Smooth muscle cell (in vitro differentiated cells): ENCODE data around the gene STRBP. TPM values are rescaled to one million over a fixed set of nuclear protein-coding genes. Genes with fewer than 3 reads are reported as not detected.

Experiments
- DNase-seq: peaks from one replicate; lab custom pipeline; 2025; ENCODE audit not compliant: unreplicated experiment; lab: John Stamatoyannopoulos, UW
- H2AFZ ChIP-seq: fragments of 200-600 bp; sonication (generic); 2 replicates; pipeline ENCODE4 v1.6.0; 2016; ENCODE audit warnings: antibody characterized with exemption, low read depth, mild to moderate bottlenecking
- H3F3A ChIP-seq: fragments of 200-600 bp; sonication (generic); 2 replicates; pipeline ENCODE4 v1.6.0; 2017; ENCODE audit warnings: antibody characterized with exemption, low read depth
- H3K27ac ChIP-seq: fragments of 200-600 bp; sonication (generic); 2 replicates; pipeline ENCODE4 v1.5.1; 2016; ENCODE audit warnings: low read depth, mild to moderate bottlenecking
- H3K27me3 ChIP-seq: fragments of 200-600 bp; sonication (generic); 2 replicates; pipeline ENCODE4 v1.6.1; 2016; ENCODE audit warnings: low read depth, mild to moderate bottlenecking
- H3K36me3 ChIP-seq: fragments of 200-600 bp; sonication (generic); 2 replicates; pipeline ENCODE4 v1.5.1; 2016; ENCODE audit warnings: low read depth
- H3K4me1 ChIP-seq: fragments of 200-600 bp; sonication (generic); 2 replicates; pipeline ENCODE4 v1.5.1; 2016; ENCODE audit warnings: low read depth
- H3K4me2 ChIP-seq: fragments of 200-600 bp; sonication (generic); 2 replicates; pipeline ENCODE4 v1.6.0; 2016; ENCODE audit warnings: mild to moderate bottlenecking
- H3K4me3 ChIP-seq: fragments of 200-600 bp; sonication (generic); 2 replicates; pipeline ENCODE4 v1.5.1; 2016; ENCODE audit warnings: mild to moderate bottlenecking
- H3K79me2 ChIP-seq: fragments of 200-600 bp; sonication (generic); 2 replicates; pipeline ENCODE4 v1.6.0; 2016; ENCODE audit warnings: low read depth, mild to moderate bottlenecking
- H3K9ac ChIP-seq: fragments of 200-600 bp; sonication (generic); 2 replicates; pipeline ENCODE4 v1.6.0; 2016; ENCODE audit warnings: low read depth
- H3K9me3 ChIP-seq: fragments of 200-600 bp; sonication (generic); replicated peaks from 2 replicates; pipeline ENCODE4 v1.5.1; 2016; ENCODE audit warnings: low read depth
- H4K20me1 ChIP-seq: fragments of 200-600 bp; sonication (generic); 2 replicates; pipeline ENCODE4 v1.6.0; 2016; ENCODE audit warnings: low read depth
- CTCF ChIP-seq: fragments of 200-600 bp; sonication (generic); IDR thresholded peaks from 2 replicates; pipeline ENCODE4 v1.5.1; 2017; ENCODE audit warnings: borderline replicate concordance, mild to moderate bottlenecking, antibody characterized with exemption; ENCODE audit not compliant: insufficient read depth, poor library complexity, severe bottlenecking
- WGBS: methylation state at CpG from one replicate; pipeline ENCODE4 v1.1.7; 2016; ENCODE audit warnings: low lambda C conversion rate; 5-methylcytosine and 5-hydroxymethylcytosine counted together
- polyA plus RNA-seq: library from polyadenylated mRNA; unstranded; fragments of >200 nt; fragmentation: Nextera tagmentation; extraction: Ambion mirVana; gene quantifications from 2 replicates; pipeline ENCODE4 v1.2.1, GENCODE V29; 2016
- total RNA-seq: library from RNA; depleted of rRNA; stranded (reverse); fragments of >200 nt; gene quantifications from 2 replicates; pipeline ENCODE4 v1.2.3, GENCODE V29; 2014

Gene STRBP
- total and polyA plus RNA-seq, 2 experiments from 2014 or later: 6.6 to 11.9 TPM

GRCh38 chr9:123228967-123229366, 39.4 kb downstream of the STRBP start:
- H3K9ac ChIP-seq: no peak overlapping the region
- H3K4me1 ChIP-seq: no peaks in the 10 kb centered on the region
- no peaks in the 10 kb centered on the region for H3K36me3 ChIP-seq
- no peaks in the 10 kb centered on the region for H3K79me2 ChIP-seq
- no peak for DNase-seq
- H3K27me3 ChIP-seq: no peaks in the 10 kb centered on the region
- H3K9me3 ChIP-seq: no peaks in the 10 kb centered on the region
- no peak overlapping the region for H2AFZ ChIP-seq
- no peak overlapping the region for H3K27ac ChIP-seq
- H3F3A ChIP-seq: no peaks in the 10 kb centered on the region
- no peak overlapping the region for H3K4me2 ChIP-seq
- TF ChIP-seq CTCF: no peak
- H4K20me1 ChIP-seq: no peaks in the 10 kb centered on the region
- H3K4me3 ChIP-seq: no peak overlapping the region
- 92% methylated on average over 4 of the region's 4 CpGs for WGBS

- H3K27ac ChIP-seq: no peak overlapping the region
- H3K79me2 ChIP-seq: no peaks in the 10 kb centered on the region
- no peak overlapping the region for H2AFZ ChIP-seq
- no peaks in the 10 kb centered on the region for H3F3A ChIP-seq
- WGBS: 83% methylated on average over 4 of the region's 4 CpGs
- H3K4me3 ChIP-seq: no peak overlapping the region
- no peaks in the 10 kb centered on the region for H3K36me3 ChIP-seq
- no peaks in the 10 kb centered on the region for H3K4me1 ChIP-seq
- no peak for DNase-seq
- no peaks in the 10 kb centered on the region for H4K20me1 ChIP-seq
- H3K27me3 ChIP-seq: no peaks in the 10 kb centered on the region
- no peak for TF ChIP-seq CTCF
- H3K9me3 ChIP-seq: no peaks in the 10 kb centered on the region
- H3K9ac ChIP-seq: no peak overlapping the region
- no peak overlapping the region for H3K4me2 ChIP-seq
Observed at GRCh38 chr9:123225995-123226394, 42.4 kb downstream of the STRBP start.

GRCh38 chr9:123225374-123225813, 43.0 kb downstream of the STRBP start:
- H3F3A ChIP-seq: no peaks in the 10 kb centered on the region
- H3K27ac ChIP-seq: no peak overlapping the region
- H3K4me3 ChIP-seq: no peak overlapping the region
- peak; percentile 29 for TF ChIP-seq CTCF
- H2AFZ ChIP-seq: no peak overlapping the region
- H3K9ac ChIP-seq: no peak overlapping the region
- H3K36me3 ChIP-seq: no peaks in the 10 kb centered on the region
- H3K4me1 ChIP-seq: no peaks in the 10 kb centered on the region
- WGBS: 20% methylated on average over 4 of the region's 4 CpGs
- H3K79me2 ChIP-seq: no peaks in the 10 kb centered on the region
- H3K9me3 ChIP-seq: no peaks in the 10 kb centered on the region
- H3K4me2 ChIP-seq: no peak overlapping the region
- H4K20me1 ChIP-seq: no peaks in the 10 kb centered on the region
- H3K27me3 ChIP-seq: no peaks in the 10 kb centered on the region
- no peak for DNase-seq

GRCh38 chr9:123220127-123220526, 48.3 kb downstream of the STRBP start:
- H3K36me3 ChIP-seq: no peaks in the 10 kb centered on the region
- H3K79me2 ChIP-seq: no peaks in the 10 kb centered on the region
- H4K20me1 ChIP-seq: no peaks in the 10 kb centered on the region
- H3K4me1 ChIP-seq: no peaks in the 10 kb centered on the region
- no peak overlapping the region for H3K27ac ChIP-seq
- H3K4me2 ChIP-seq: no peak overlapping the region
- no peaks in the 10 kb centered on the region for H3K9me3 ChIP-seq
- H3K4me3 ChIP-seq: no peak overlapping the region
- no peaks in the 10 kb centered on the region for H3K27me3 ChIP-seq
- TF ChIP-seq CTCF: no peak
- H3K9ac ChIP-seq: no peak overlapping the region
- H3F3A ChIP-seq: no peaks in the 10 kb centered on the region
- no peak overlapping the region for H2AFZ ChIP-seq
- DNase-seq: no peak
- 71% methylated on average over 2 of the region's 2 CpGs for WGBS
